ENCODE data around the gene PLK3. TPM values are rescaled to one million over a fixed set of nuclear protein-coding genes. Genes with fewer than 3 reads are reported as not detected.

PLK3 gene
- total and polyA plus RNA-seq, 12 donors: 4.4 to 51.8 (median 17.1) TPM

DNA sequence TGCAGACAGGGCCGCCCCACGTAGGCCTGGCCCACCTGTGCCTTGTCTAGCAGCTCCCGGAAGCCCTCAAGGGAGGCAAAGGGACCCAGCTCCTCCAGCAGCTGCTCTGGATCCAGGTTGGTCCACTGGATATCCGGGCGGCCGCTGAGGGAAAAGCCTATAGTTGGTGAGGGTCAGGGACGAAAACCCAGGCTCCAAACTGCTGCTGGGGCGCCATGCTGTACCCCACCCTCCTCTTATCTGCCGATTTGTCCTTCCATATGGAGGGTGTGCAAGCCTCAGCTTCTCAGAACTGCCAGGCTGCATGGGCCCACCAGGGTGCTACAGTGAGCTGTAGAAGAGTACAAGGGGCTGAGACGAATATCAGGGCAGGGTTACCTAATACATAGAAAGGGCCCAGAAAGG lies 30.7 kb downstream of the PLK3 start:
- no peak overlapping the region for H3K4me3 ChIP-seq
- H3K4me1 ChIP-seq (replicated peaks in 1 of 2): no peaks in the 10 kb centered on the region
- peak in 1 of 7 donors; percentile 9 for DNase-seq
- H3K9me3 ChIP-seq (replicated peaks in 1 of 3): no peaks in the 10 kb centered on the region
- no peaks in the 10 kb centered on the region for H3K27me3 ChIP-seq
- TF ChIP-seq CTCF (IDR thresholded peaks at IDR 0.05) (no peak), POLR2A (IDR thresholded peaks at IDR 0.05) (no peak)
- H3K27ac ChIP-seq: no peak overlapping the region
- H3K36me3 ChIP-seq (replicated peaks in 1 of 2): no peaks in the 10 kb centered on the region
- intact Hi-C loops (cut with DNase I): loop anchor here in 1 of 2 donors (5.0 kb wide), 1 partner anchor 34 kb away; no protein-coding TSS in a partner anchor
- WGBS, 4 donors: 80 to 92% (median 86%) methylated on average over 5 to 10 of the region's 10 CpGs

DNA sequence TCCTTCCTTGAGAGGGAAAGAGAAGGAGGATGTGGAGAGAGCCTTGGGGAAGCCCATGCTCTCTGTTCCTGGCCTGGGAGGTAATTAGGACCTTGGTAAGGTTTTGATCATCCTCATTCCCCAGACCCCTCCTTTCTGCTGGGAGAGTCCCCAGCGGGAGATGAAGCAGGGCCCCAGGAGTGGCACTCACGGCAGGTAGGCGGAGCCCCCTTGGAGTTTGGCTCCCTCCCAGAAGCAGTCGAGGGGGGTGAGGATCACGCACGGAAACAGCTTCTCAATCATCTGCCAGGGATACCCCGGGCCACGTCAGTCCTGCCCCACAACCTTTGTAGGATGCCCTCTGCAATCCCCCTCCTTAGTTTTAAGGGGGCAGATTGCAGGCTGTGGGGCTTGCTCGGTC lies 31.3 kb downstream of the PLK3 start:
- Histone ChIP-seq H3K4me3 (no peak overlapping the region), H3K27me3 (no peaks in the 10 kb centered on the region), H3K36me3 (replicated peaks in 1 of 2) (no peaks in the 10 kb centered on the region), H3K4me1 (replicated peaks in 1 of 2) (peaks cover 0 to 5% of the 10 kb centered on the region in 2 donors), H3K9me3 (replicated peaks in 1 of 3) (no peaks in the 10 kb centered on the region), H3K27ac (no peak overlapping the region)
- WGBS, 4 donors: 51 to 65% (median 60%) methylated on average over 3 to 9 of the region's 9 CpGs
- no peak for TF ChIP-seq CTCF (IDR thresholded peaks at IDR 0.05)
- no peak for TF ChIP-seq POLR2A (IDR thresholded peaks at IDR 0.05)
- DNase-seq: peak in 1 of 7 donors; percentile 9
- intact Hi-C loops (cut with DNase I): loop anchor here in 1 of 2 donors (5.0 kb wide), 1 partner anchor 34 kb away; no protein-coding TSS in a partner anchor

DNA sequence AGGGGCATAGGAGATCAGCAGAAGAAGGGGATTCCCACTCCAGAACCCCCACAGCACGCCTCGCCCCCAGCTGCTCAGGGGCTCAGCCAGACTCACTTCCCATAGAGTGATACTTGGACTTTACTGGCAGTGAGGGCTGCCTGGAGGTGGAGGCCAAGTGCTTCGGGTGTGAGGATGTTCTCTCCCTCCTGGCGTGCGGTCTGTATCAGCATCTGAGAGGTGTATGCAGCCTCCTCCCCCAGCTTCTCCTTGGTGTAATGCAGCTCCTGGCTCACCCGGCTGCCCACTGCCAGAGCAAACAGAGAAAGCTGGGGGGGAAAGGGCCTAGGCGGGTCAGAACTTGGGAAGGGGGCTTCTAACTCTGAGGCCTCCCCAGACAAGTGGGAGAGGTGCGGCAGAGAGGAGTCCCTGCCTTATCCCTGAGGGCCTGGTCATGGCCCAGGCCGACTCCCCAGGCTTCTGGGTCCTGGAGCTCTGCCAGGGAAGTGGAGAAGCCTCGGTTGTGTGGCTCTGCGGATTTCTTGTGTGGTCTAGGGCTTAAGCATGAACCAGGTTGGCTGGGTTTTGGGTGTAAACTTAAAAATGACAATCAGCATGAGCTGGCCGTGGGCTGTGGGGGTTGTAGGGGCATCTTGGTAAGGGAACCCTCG lies 32.0 kb downstream of the PLK3 start:
- WGBS, 4 donors: 70 to 86% (median 79%) methylated on average over 8 to 13 of the region's 13 CpGs
- TF ChIP-seq POLR2A (IDR thresholded peaks at IDR 0.05): no peak
- TF ChIP-seq CTCF (IDR thresholded peaks at IDR 0.05): no peak
- peaks cover 0 to 12% of the 10 kb centered on the region in 2 donors for H3K4me1 ChIP-seq (replicated peaks in 1 of 2)
- H3K27ac ChIP-seq: no peak overlapping the region
- intact Hi-C loops (cut with DNase I): loop anchor here in 1 of 2 donors (5.0 kb wide), 1 partner anchor 35 kb away; no protein-coding TSS in a partner anchor
- H3K27me3 ChIP-seq: no peaks in the 10 kb centered on the region
- peak in 1 of 7 donors; percentile 13 for DNase-seq
- no peaks in the 10 kb centered on the region for H3K9me3 ChIP-seq (replicated peaks in 1 of 3)
- no peak overlapping the region for H3K4me3 ChIP-seq
- no peaks in the 10 kb centered on the region for H3K36me3 ChIP-seq (replicated peaks in 1 of 2)

DNA sequence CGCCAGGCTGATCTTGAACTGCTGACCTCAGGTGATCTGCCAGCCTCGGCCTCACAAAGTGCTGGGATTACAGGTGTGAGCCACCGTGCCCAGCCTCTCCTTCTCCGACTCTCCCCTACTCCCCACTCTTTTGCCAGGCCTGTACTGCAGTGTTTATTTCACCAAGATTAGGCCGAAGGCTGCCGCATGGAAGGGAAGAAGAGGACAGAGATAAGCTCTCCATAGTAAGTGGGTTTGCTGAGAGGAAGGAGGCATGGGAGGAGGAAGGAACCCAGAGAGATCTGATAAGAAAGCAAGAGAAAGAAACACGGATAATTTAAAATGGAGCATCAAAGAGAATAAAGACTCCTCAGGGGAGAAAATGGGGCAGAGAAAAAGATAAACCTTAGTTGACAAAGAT lies 34.2 kb downstream of the PLK3 start:
- TF ChIP-seq POLR2A (IDR thresholded peaks at IDR 0.05): no peak
- no peak for TF ChIP-seq CTCF (IDR thresholded peaks at IDR 0.05)
- H3K27ac ChIP-seq: no peak overlapping the region
- H3K4me1 ChIP-seq (replicated peaks in 1 of 2): peaks cover 0 to 12% of the 10 kb centered on the region in 2 donors
- H3K9me3 ChIP-seq (replicated peaks in 1 of 3): no peaks in the 10 kb centered on the region
- no peaks in the 10 kb centered on the region for H3K36me3 ChIP-seq (replicated peaks in 1 of 2)
- DNase-seq: peak in 1 of 7 donors; percentile 5
- WGBS, 4 donors: 65 to 83% (median 73%) methylated on average over 7 of the region's 7 CpGs
- H3K4me3 ChIP-seq: no peak overlapping the region
- no peaks in the 10 kb centered on the region for H3K27me3 ChIP-seq
- intact Hi-C loops (cut with DNase I): loop anchor here in 1 of 2 donors (5.0 kb wide), 1 partner anchor 37 kb away; no protein-coding TSS in a partner anchor

All from adrenal gland (tissue), 12 donors.